HEK293 (cell line): ENCODE data around the gene PPIE.

Experiments used
- INSM2 ChIP-seq: fragments of 450-650 bp; formaldehyde crosslinking; IDR thresholded peaks from 2 replicates; pipeline ENCODE4 v1.5.1; 2016; ENCODE audit warnings: missing biosample characterization, missing genetic modification characterization
- OVOL3 ChIP-seq: fragments of 450-650 bp; formaldehyde crosslinking; IDR thresholded peaks from 2 replicates; pipeline ENCODE4 v1.5.1; 2016; ENCODE audit warnings: missing biosample characterization, missing genetic modification characterization
- SP3 ChIP-seq: fragments of 450-650 bp; formaldehyde crosslinking; IDR thresholded peaks from 2 replicates; pipeline ENCODE4 v1.5.1; 2016; ENCODE audit warnings: missing biosample characterization, missing genetic modification characterization
- SP7 ChIP-seq: fragments of 450-650 bp; formaldehyde crosslinking; IDR thresholded peaks from 2 replicates; pipeline ENCODE4 v1.5.1; 2016; ENCODE audit warnings: missing biosample characterization, missing genetic modification characterization
- TRIM28 ChIP-seq: IDR thresholded peaks from 2 replicates; pipeline ENCODE4 v1.6.1; 2011; ENCODE audit warnings: low read length, control low read depth, borderline replicate concordance
- YY1 ChIP-seq: fragments of 450-650 bp; formaldehyde crosslinking; IDR thresholded peaks from 2 replicates; pipeline ENCODE4 v1.5.1; 2018; ENCODE audit warnings: missing biosample characterization, missing genetic modification characterization
- ZBTB1 ChIP-seq: fragments of 450-650 bp; formaldehyde crosslinking; IDR thresholded peaks from 2 replicates; pipeline ENCODE4 v1.5.1; 2016; ENCODE audit warnings: missing biosample characterization, missing genetic modification characterization
- ZBTB48 ChIP-seq: fragments of 450-650 bp; formaldehyde crosslinking; IDR thresholded peaks from 2 replicates; pipeline ENCODE4 v1.5.1; 2016; ENCODE audit warnings: missing biosample characterization, missing genetic modification characterization
- ZFP37 ChIP-seq: fragments of 450-650 bp; formaldehyde crosslinking; IDR thresholded peaks from 2 replicates; pipeline ENCODE4 v1.5.1; 2016; ENCODE audit warnings: missing biosample characterization, missing genetic modification characterization
- ZFP41 ChIP-seq: fragments of 450-650 bp; formaldehyde crosslinking; IDR thresholded peaks from 2 replicates; pipeline ENCODE4 v1.5.1; 2016; ENCODE audit warnings: missing biosample characterization, missing genetic modification characterization, borderline replicate concordance
- ZNF114 ChIP-seq: fragments of 450-650 bp; formaldehyde crosslinking; IDR thresholded peaks from 2 replicates; pipeline ENCODE4 v1.5.0; 2017; ENCODE audit warnings: missing biosample characterization, missing genetic modification characterization
- ZNF133 ChIP-seq: fragments of 450-650 bp; formaldehyde crosslinking; IDR thresholded peaks from 2 replicates; pipeline ENCODE4 v1.5.1; 2016; ENCODE audit warnings: missing biosample characterization, missing genetic modification characterization
- ZNF138 ChIP-seq: fragments of 450-650 bp; formaldehyde crosslinking; IDR thresholded peaks from 2 replicates; pipeline ENCODE4 v1.5.1; 2016; ENCODE audit warnings: missing biosample characterization, missing genetic modification characterization, borderline replicate concordance
- ZNF16 ChIP-seq: fragments of 450-650 bp; formaldehyde crosslinking; IDR thresholded peaks from 2 replicates; pipeline ENCODE4 v1.5.1; 2016; ENCODE audit warnings: low read depth, missing biosample characterization, missing genetic modification characterization
- ZNF223 ChIP-seq: fragments of 450-650 bp; formaldehyde crosslinking; IDR thresholded peaks from 2 replicates; pipeline ENCODE4 v1.5.1; 2016; ENCODE audit warnings: missing biosample characterization, missing genetic modification characterization
- ZNF280D ChIP-seq: fragments of 450-650 bp; formaldehyde crosslinking; IDR thresholded peaks from 2 replicates; pipeline ENCODE4 v1.5.1; 2016; ENCODE audit warnings: missing biosample characterization, missing genetic modification characterization
- ZNF292 ChIP-seq: fragments of 450-650 bp; formaldehyde crosslinking; IDR thresholded peaks from 2 replicates; pipeline ENCODE4 v1.5.1; 2016; ENCODE audit warnings: low read depth, missing biosample characterization, missing genetic modification characterization, borderline replicate concordance
- ZNF302 ChIP-seq: fragments of 450-650 bp; formaldehyde crosslinking; IDR thresholded peaks from 2 replicates; pipeline ENCODE4 v1.5.1; 2016; ENCODE audit warnings: missing biosample characterization, missing genetic modification characterization, low read depth
- ZNF324 ChIP-seq: fragments of 450-650 bp; formaldehyde crosslinking; IDR thresholded peaks from 2 replicates; pipeline ENCODE4 v1.5.1; 2016; ENCODE audit warnings: missing biosample characterization, missing genetic modification characterization
- ZNF426 ChIP-seq: fragments of 450-650 bp; formaldehyde crosslinking; IDR thresholded peaks from 2 replicates; pipeline ENCODE4 v1.5.1; 2017; ENCODE audit warnings: missing biosample characterization, missing genetic modification characterization, mild to moderate bottlenecking, inconsistent platforms, moderate library complexity
- ZNF48 ChIP-seq: fragments of 450-650 bp; formaldehyde crosslinking; IDR thresholded peaks from 2 replicates; pipeline ENCODE4 v1.5.1; 2016; ENCODE audit warnings: missing biosample characterization, missing genetic modification characterization
- ZNF488 ChIP-seq: fragments of 450-650 bp; formaldehyde crosslinking; IDR thresholded peaks from 2 replicates; pipeline ENCODE4 v1.5.1; 2016; ENCODE audit warnings: missing biosample characterization, missing genetic modification characterization
- ZNF560 ChIP-seq: fragments of 450-650 bp; formaldehyde crosslinking; IDR thresholded peaks from 2 replicates; pipeline ENCODE4 v1.5.1; 2017; ENCODE audit warnings: missing biosample characterization, missing genetic modification characterization, borderline replicate concordance
- ZNF626 ChIP-seq: fragments of 450-650 bp; sonication (Bioruptor Pico); formaldehyde crosslinking; IDR thresholded peaks from 2 replicates; pipeline ENCODE4 v1.5.1; 2018; ENCODE audit warnings: missing biosample characterization, missing genetic modification characterization, inconsistent platforms
- ZNF664 ChIP-seq: fragments of 450-650 bp; formaldehyde crosslinking; IDR thresholded peaks from 2 replicates; pipeline ENCODE4 v1.5.1; 2016; ENCODE audit warnings: missing biosample characterization, missing genetic modification characterization
- ZNF670 ChIP-seq: fragments of 450-650 bp; formaldehyde crosslinking; IDR thresholded peaks from 2 replicates; pipeline ENCODE4 v1.5.1; 2016; ENCODE audit warnings: missing biosample characterization, missing genetic modification characterization, low read depth
- ZNF776 ChIP-seq: fragments of 450-650 bp; formaldehyde crosslinking; IDR thresholded peaks from 2 replicates; pipeline ENCODE4 v1.5.0; 2017; ENCODE audit warnings: missing biosample characterization, missing genetic modification characterization, borderline replicate concordance
- ZNF785 ChIP-seq: fragments of 450-650 bp; formaldehyde crosslinking; IDR thresholded peaks from 2 replicates; pipeline ENCODE4 v1.5.1; 2016; ENCODE audit warnings: missing biosample characterization, missing genetic modification characterization
- ZNF830 ChIP-seq: fragments of 450-650 bp; IDR thresholded peaks from 2 replicates; pipeline ENCODE4 v1.5.0; 2018; ENCODE audit warnings: missing biosample characterization, missing genetic modification characterization, low read depth, mild to moderate bottlenecking, moderate library complexity
- ZSCAN18 ChIP-seq: fragments of 450-650 bp; formaldehyde crosslinking; IDR thresholded peaks from 2 replicates; pipeline ENCODE4 v1.5.1; 2016; ENCODE audit warnings: missing biosample characterization, missing genetic modification characterization

The PPIE gene

GRCh38 chr1:39799770-39800470, 61.2 kb downstream of the PPIE start (continued):
- TF ChIP-seq ZNF302 (no peak), ZNF830 (tag by site-specific recombination) (no peak), ZNF48 (tag by site-specific recombination) (no peak), ZBTB48 (peak; percentile 80; the same call in 1 of the 2 replicates), ZNF138 (tag by site-specific recombination) (no peak), ZNF324 (tag by site-specific recombination) (peak; percentile 79; the same call in 1 of the 2 replicates), TRIM28 (no peak), ZNF114 (tag by site-specific recombination) (no peak), YY1 (no peak), ZNF488 (tag by site-specific recombination) (no peak), ZNF560 (no peak), ZSCAN18 (tag by site-specific recombination) (no peak), SP7 (peak; percentile 93), OVOL3 (tag by site-specific recombination) (no peak), ZNF426 (tag by site-specific recombination) (no peak), ZFP37 (no peak), ZNF664 (peak; percentile 73), ZNF292 (tag by site-specific recombination) (no peak), ZNF776 (tag by site-specific recombination) (no peak), ZNF626 (tag by site-specific recombination) (no peak; the same call in 1 of the 2 replicates), ZNF785 (tag by site-specific recombination) (no peak), ZFP41 (tag by site-specific recombination) (no peak), ZNF16 (tag by site-specific recombination) (no peak), ZNF280D (0 out of 2 replicates have a peak, but pooled peaks have one; percentile 7), ZNF133 (tag by site-specific recombination) (no peak), INSM2 (tag by site-specific recombination) (0 out of 2 replicates have a peak, but pooled peaks have one; percentile 34), ZNF670 (tag by site-specific recombination) (no peak), ZBTB1 (tag by site-specific recombination) (no peak), ZNF223 (peak; percentile 65), SP3 (tag by site-specific recombination) (peak; percentile 28)
